GM21423 (cell line): ENCODE measurements around the gene CNTNAP2.

Experiments used
- ATAC-seq: cut with Tn5 transposase; IDR thresholded peaks from one replicate; pipeline ENCODE4 v1.9.1; 2021; ENCODE audit warnings: mild to moderate bottlenecking, moderate library complexity; ENCODE audit not compliant: unreplicated experiment

CNTNAP2 gene

DNA sequence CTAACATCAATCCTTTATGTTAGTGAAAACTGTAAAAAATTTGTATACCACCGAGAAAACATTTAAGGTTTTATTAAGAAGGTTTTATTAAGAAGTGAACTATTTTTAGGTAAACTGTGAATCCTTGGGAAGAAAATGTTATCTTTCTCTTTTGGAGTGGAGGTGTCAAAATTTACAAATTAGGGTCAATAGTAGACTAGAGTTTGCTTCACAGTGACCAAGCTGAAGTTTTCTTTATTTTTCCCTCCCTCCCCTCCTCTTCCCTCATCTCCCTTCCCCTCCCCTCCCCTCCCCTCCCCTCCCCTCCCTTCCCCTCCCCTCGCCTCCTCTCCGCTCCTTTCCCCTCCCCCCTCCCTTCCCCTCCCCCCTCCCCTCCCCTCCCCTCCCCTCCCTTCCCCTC, 168.8 kb downstream of the CNTNAP2 start:
- ATAC-seq, result no peak

GRCh38 chr7:146290746-146291145, 174.1 kb downstream of the CNTNAP2 start:
- ATAC-seq, result no peak

GRCh38 chr7:146291900-146292299, 175.3 kb downstream of the CNTNAP2 start:
- ATAC-seq, result no peak

GRCh38 chr7:146296028-146296427, 179.4 kb downstream of the CNTNAP2 start:
- ATAC-seq, result no peak

DNA sequence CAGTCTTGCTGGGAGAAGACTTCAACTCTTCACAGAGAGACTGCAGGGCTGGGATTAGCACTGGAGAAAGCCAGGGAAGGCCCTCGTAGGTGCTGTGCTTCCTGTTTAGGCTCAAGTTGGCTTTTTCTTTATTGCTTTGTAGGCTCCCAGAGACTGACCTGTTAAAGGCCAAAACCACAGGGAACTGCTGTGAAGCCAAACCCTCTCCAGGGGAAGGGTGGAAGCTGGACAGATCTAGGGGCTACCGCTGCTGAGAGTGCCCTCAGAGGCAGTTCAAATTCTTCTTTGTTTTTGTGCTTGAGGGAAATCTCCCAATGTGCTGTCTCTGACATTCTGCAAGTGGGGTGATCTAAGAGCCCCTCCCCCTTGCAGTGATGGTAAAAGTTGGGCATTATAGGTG, 198.4 kb downstream of the CNTNAP2 start:
- no peak for ATAC-seq

- no peak for ATAC-seq
These were observed 203.0 kb downstream of the CNTNAP2 start for GRCh38 chr7:146319629-146320028.

GRCh38 chr7:146321301-146321700, 204.7 kb downstream of the CNTNAP2 start:
- ATAC-seq, result no peak

- no peak for ATAC-seq
These were observed 214.8 kb downstream of the CNTNAP2 start for GRCh38 chr7:146331369-146331768.

DNA sequence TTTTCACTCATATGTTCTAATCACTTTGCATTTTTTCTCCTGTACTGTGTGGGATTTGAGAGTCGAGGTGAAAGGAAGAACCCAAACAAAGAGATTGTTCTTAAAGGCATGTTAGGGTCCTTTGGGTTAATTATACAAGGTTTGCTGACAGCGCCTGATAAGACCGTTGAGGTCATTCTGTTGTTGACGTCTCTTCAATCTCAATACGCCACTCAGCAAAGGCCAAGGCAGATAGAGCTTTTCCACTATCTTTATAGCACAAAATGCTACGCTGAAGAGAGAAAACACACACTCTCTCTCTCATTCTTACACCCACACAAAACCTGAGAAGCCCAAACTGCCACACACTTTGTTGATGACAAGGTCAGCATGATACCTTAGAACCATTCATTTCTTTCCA, 228.7 kb downstream of the CNTNAP2 start:
- ATAC-seq, result no peak

DNA sequence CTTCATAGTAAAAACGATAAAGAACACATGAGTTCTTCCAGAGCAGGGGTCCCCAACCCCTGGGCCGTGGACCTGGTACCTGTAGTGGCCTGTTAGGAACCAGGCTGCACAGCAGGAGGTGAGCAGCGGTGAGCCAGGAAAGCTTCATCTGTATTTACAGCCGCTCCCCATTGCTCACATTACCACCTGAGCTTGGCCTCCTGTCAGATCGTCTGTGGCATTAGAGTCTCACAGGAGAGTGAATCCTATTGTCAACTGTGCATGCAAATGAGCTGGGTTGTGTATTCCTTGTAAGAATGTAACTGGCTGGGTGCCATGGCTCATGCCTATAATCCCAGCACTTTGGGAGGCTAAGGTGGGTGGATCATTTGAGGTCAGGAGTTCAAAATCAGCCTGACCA, 229.5 kb downstream of the CNTNAP2 start:
- ATAC-seq, result no peak

GRCh38 chr7:146355216-146355615, 238.6 kb downstream of the CNTNAP2 start:
- no peak for ATAC-seq

DNA sequence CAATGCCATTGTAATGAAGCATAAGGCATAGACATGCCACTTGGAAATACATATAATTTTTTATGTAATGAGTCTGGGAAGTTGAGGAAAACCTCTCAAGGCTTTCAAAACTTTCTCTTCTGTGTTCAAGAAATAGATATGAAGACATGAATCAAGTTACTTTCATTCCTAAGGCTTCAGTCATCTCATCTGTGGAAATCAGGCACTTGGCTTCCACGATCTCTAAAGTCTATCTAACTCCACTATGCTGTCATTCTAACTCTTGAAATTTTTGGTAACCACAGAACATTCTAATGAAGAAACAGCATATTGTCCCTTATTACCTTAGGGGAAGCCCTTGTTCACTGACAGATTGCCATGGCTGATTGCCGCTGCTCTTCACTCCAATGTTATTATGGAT, 242.6 kb downstream of the CNTNAP2 start:
- ATAC-seq, result no peak

DNA sequence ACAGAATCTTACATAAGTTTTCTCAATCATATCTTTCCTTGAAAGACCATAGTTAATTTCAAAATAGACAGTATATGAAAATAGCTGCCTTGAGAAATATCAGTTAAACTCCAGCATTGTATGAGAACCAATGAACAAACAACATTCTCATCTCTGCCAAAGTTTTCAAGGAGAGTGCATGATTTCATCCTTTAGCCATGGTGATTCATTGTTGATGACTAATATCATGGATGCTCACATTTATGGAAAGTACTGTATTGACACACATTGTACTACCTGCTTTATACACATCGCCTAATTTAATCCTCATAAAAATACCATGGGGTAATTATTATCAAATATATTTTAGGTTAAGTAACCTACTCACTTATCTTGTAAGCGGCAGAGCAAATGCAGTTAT, 250.3 kb downstream of the CNTNAP2 start:
- ATAC-seq, result no peak

- no peak for ATAC-seq
These were observed 253.6 kb downstream of the CNTNAP2 start for GRCh38 chr7:146370171-146370570.

GRCh38 chr7:146375170-146375569, 258.6 kb downstream of the CNTNAP2 start:
- no peak for ATAC-seq

GRCh38 chr7:146378196-146378595, 261.6 kb downstream of the CNTNAP2 start:
- no peak for ATAC-seq

GRCh38 chr7:146387140-146387539, 270.5 kb downstream of the CNTNAP2 start:
- no peak for ATAC-seq

DNA sequence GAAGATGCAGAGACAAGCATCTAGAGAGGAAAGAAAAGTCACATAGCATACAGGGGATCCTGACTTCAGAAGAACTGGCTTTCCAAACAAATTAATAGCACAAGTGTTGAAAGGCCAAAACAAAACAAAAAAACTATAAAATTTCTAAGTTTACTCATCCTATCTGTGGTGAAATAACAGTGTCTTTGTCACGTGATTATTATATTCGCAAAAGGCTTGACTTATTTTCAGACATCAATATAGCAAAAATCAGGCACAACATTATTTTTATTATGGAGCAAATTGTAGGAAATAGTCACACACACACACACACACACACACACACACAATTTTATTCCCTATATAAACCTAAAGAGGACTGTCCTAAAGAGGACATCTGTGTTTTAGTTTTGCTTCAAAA, 272.3 kb downstream of the CNTNAP2 start:
- ATAC-seq, result no peak

DNA sequence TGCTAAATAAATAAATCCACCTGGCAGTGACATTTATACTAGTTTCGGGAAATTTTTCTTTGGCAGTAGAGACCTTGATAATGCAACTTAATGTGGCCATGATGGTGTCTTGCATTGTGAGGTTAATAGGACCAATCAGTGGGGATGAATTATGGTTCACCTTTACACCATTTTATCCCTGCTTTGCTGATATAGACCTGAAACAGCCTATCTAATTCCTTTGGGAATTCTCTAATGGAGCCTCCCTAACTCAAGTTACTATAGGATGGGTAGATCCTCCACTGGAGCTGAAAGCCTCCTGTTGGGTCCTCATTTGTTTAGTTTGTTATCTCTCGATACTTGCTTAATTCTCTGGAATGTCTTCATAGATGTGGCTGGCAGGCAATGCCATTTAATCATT, 276.7 kb downstream of the CNTNAP2 start:
- no peak for ATAC-seq

- ATAC-seq, result no peak
These were observed 280.5 kb downstream of the CNTNAP2 start for GRCh38 chr7:146397141-146397540.

- ATAC-seq, result no peak
These were observed 285.3 kb downstream of the CNTNAP2 start for GRCh38 chr7:146401939-146402338.

GRCh38 chr7:146405737-146406136, 289.1 kb downstream of the CNTNAP2 start:
- no peak for ATAC-seq

GRCh38 chr7:146411975-146412374, 295.4 kb downstream of the CNTNAP2 start:
- ATAC-seq, result no peak

GRCh38 chr7:146412781-146413180, 296.2 kb downstream of the CNTNAP2 start:
- ATAC-seq, result no peak
